ENCODE results near the gene MYO9A. TPM values are rescaled to one million over a fixed set of nuclear protein-coding genes. Genes with fewer than 3 reads are reported as not detected.

Gene MYO9A
- polyA plus RNA-seq, 1 donor = 12.0 TPM

- Histone ChIP-seq H3K27ac (ENCODE audit: low read length) (no peak overlapping the region), H3K36me3 (ENCODE audit: control insufficient read depth, insufficient read depth, low read length) (peaks cover 6% of the 10 kb centered on the region), H3K27me3 (ENCODE audit: control insufficient read depth, insufficient read depth, low read length) (no peaks in the 10 kb centered on the region), H3K4me1 (ENCODE audit: control insufficient read depth, insufficient read depth, low read length) (peaks cover 2% of the 10 kb centered on the region), H3K4me3 (ENCODE audit: low read length) (no peak overlapping the region), H3K9me3 (ENCODE audit: control insufficient read depth, low read depth, low read length) (no peaks in the 10 kb centered on the region)
- DNase-seq = no peak
- no CpG with 5 or more reads among the region's 2 CpGs for WGBS (ENCODE audit: insufficient coverage, low lambda C conversion rate)
Observed at GRCh38 chr15:71971905-71972304, 146.0 kb downstream of the MYO9A start.

- Histone ChIP-seq H3K27ac (ENCODE audit: low read length) (no peak overlapping the region), H3K4me3 (ENCODE audit: low read length) (no peak overlapping the region), H3K27me3 (ENCODE audit: control insufficient read depth, insufficient read depth, low read length) (no peaks in the 10 kb centered on the region), H3K36me3 (ENCODE audit: control insufficient read depth, insufficient read depth, low read length) (peaks cover 2% of the 10 kb centered on the region), H3K4me1 (ENCODE audit: control insufficient read depth, insufficient read depth, low read length) (peaks cover 2% of the 10 kb centered on the region), H3K9me3 (ENCODE audit: control insufficient read depth, low read depth, low read length) (no peaks in the 10 kb centered on the region)
- 100% methylated on average over 1 of the region's 1 CpG for WGBS (ENCODE audit: insufficient coverage, low lambda C conversion rate)
- no peak for DNase-seq
Observed at GRCh38 chr15:71970435-71970834, 147.5 kb downstream of the MYO9A start.

GRCh38 chr15:71962537-71962936, 155.4 kb downstream of the MYO9A start:
- H3K36me3 ChIP-seq (ENCODE audit: control insufficient read depth, insufficient read depth, low read length) = no peaks in the 10 kb centered on the region
- no peaks in the 10 kb centered on the region for H3K9me3 ChIP-seq (ENCODE audit: control insufficient read depth, low read depth, low read length)
- H3K27ac ChIP-seq (ENCODE audit: low read length) = peak overlapping the region; percentile 35
- peak; percentile 22 to 74 for DNase-seq
- no peaks in the 10 kb centered on the region for H3K27me3 ChIP-seq (ENCODE audit: control insufficient read depth, insufficient read depth, low read length)
- H3K4me3 ChIP-seq (ENCODE audit: low read length) = no peak overlapping the region
- peaks cover 11% of the 10 kb centered on the region for H3K4me1 ChIP-seq (ENCODE audit: control insufficient read depth, insufficient read depth, low read length)
- 33% methylated on average over 1 of the region's 1 CpG for WGBS (ENCODE audit: insufficient coverage, low lambda C conversion rate)

GRCh38 chr15:71957026-71957425, 160.9 kb downstream of the MYO9A start:
- peaks cover 2% of the 10 kb centered on the region for H3K4me1 ChIP-seq (ENCODE audit: control insufficient read depth, insufficient read depth, low read length)
- no peaks in the 10 kb centered on the region for H3K9me3 ChIP-seq (ENCODE audit: control insufficient read depth, low read depth, low read length)
- DNase-seq = no peak
- no CpG with 5 or more reads among the region's 2 CpGs for WGBS (ENCODE audit: insufficient coverage, low lambda C conversion rate)
- no peak overlapping the region for H3K27ac ChIP-seq (ENCODE audit: low read length)
- H3K27me3 ChIP-seq (ENCODE audit: control insufficient read depth, insufficient read depth, low read length) = no peaks in the 10 kb centered on the region
- H3K36me3 ChIP-seq (ENCODE audit: control insufficient read depth, insufficient read depth, low read length) = no peaks in the 10 kb centered on the region
- H3K4me3 ChIP-seq (ENCODE audit: low read length) = no peak overlapping the region

GRCh38 chr15:71951134-71951533, 166.8 kb downstream of the MYO9A start:
- H3K4me3 ChIP-seq (ENCODE audit: low read length) = no peak overlapping the region
- DNase-seq = no peak
- H3K4me1 ChIP-seq (ENCODE audit: control insufficient read depth, insufficient read depth, low read length) = no peaks in the 10 kb centered on the region
- H3K27me3 ChIP-seq (ENCODE audit: control insufficient read depth, insufficient read depth, low read length) = no peaks in the 10 kb centered on the region
- no peak overlapping the region for H3K27ac ChIP-seq (ENCODE audit: low read length)
- no peaks in the 10 kb centered on the region for H3K36me3 ChIP-seq (ENCODE audit: control insufficient read depth, insufficient read depth, low read length)
- 100% methylated on average over 2 of the region's 2 CpGs for WGBS (ENCODE audit: insufficient coverage, low lambda C conversion rate)
- H3K9me3 ChIP-seq (ENCODE audit: control insufficient read depth, low read depth, low read length) = no peaks in the 10 kb centered on the region

- H3K9me3 ChIP-seq (ENCODE audit: control insufficient read depth, low read depth, low read length) = no peaks in the 10 kb centered on the region
- H3K36me3 ChIP-seq (ENCODE audit: control insufficient read depth, insufficient read depth, low read length) = no peaks in the 10 kb centered on the region
- no CpG with 5 or more reads among the region's 1 CpG for WGBS (ENCODE audit: insufficient coverage, low lambda C conversion rate)
- no peaks in the 10 kb centered on the region for H3K27me3 ChIP-seq (ENCODE audit: control insufficient read depth, insufficient read depth, low read length)
- DNase-seq = no peak
- no peaks in the 10 kb centered on the region for H3K4me1 ChIP-seq (ENCODE audit: control insufficient read depth, insufficient read depth, low read length)
- no peak overlapping the region for H3K4me3 ChIP-seq (ENCODE audit: low read length)
- H3K27ac ChIP-seq (ENCODE audit: low read length) = no peak overlapping the region
Observed at GRCh38 chr15:71945012-71945411, 172.9 kb downstream of the MYO9A start.

- H3K27me3 ChIP-seq (ENCODE audit: control insufficient read depth, insufficient read depth, low read length) = no peaks in the 10 kb centered on the region
- H3K4me1 ChIP-seq (ENCODE audit: control insufficient read depth, insufficient read depth, low read length) = no peaks in the 10 kb centered on the region
- H3K36me3 ChIP-seq (ENCODE audit: control insufficient read depth, insufficient read depth, low read length) = no peaks in the 10 kb centered on the region
- no peak overlapping the region for H3K4me3 ChIP-seq (ENCODE audit: low read length)
- DNase-seq = no peak
- 100% methylated on average over 3 of the region's 5 CpGs for WGBS (ENCODE audit: insufficient coverage, low lambda C conversion rate)
- no peak overlapping the region for H3K27ac ChIP-seq (ENCODE audit: low read length)
- no peaks in the 10 kb centered on the region for H3K9me3 ChIP-seq (ENCODE audit: control insufficient read depth, low read depth, low read length)
Observed at GRCh38 chr15:71943806-71944205, 174.1 kb downstream of the MYO9A start.

GRCh38 chr15:71939981-71940588, 177.9 kb downstream of the MYO9A start:
- Histone ChIP-seq H3K4me1 (ENCODE audit: control insufficient read depth, insufficient read depth, low read length) (no peaks in the 10 kb centered on the region), H3K27me3 (ENCODE audit: control insufficient read depth, insufficient read depth, low read length) (no peaks in the 10 kb centered on the region), H3K27ac (ENCODE audit: low read length) (no peak overlapping the region), H3K36me3 (ENCODE audit: control insufficient read depth, insufficient read depth, low read length) (peaks cover 2% of the 10 kb centered on the region), H3K9me3 (ENCODE audit: control insufficient read depth, low read depth, low read length) (no peaks in the 10 kb centered on the region), H3K4me3 (ENCODE audit: low read length) (no peak overlapping the region)
- WGBS (ENCODE audit: insufficient coverage, low lambda C conversion rate) = no CpG with 5 or more reads among the region's 6 CpGs
- no peak for DNase-seq

- 97% methylated on average over 3 of the region's 3 CpGs for WGBS (ENCODE audit: insufficient coverage, low lambda C conversion rate)
- Histone ChIP-seq H3K27me3 (ENCODE audit: control insufficient read depth, insufficient read depth, low read length) (no peaks in the 10 kb centered on the region), H3K4me1 (ENCODE audit: control insufficient read depth, insufficient read depth, low read length) (no peaks in the 10 kb centered on the region)
Observed at GRCh38 chr15:71937650-71938311, 180.2 kb downstream of the MYO9A start.

GRCh38 chr15:71934446-71934845, 183.5 kb downstream of the MYO9A start:
- Histone ChIP-seq H3K27ac (ENCODE audit: low read length) (no peak overlapping the region), H3K36me3 (ENCODE audit: control insufficient read depth, insufficient read depth, low read length) (peaks cover 17% of the 10 kb centered on the region), H3K9me3 (ENCODE audit: control insufficient read depth, low read depth, low read length) (peaks cover 7% of the 10 kb centered on the region), H3K4me1 (ENCODE audit: control insufficient read depth, insufficient read depth, low read length) (no peaks in the 10 kb centered on the region), H3K4me3 (ENCODE audit: low read length) (no peak overlapping the region), H3K27me3 (ENCODE audit: control insufficient read depth, insufficient read depth, low read length) (no peaks in the 10 kb centered on the region)
- WGBS (ENCODE audit: insufficient coverage, low lambda C conversion rate) = 94% methylated on average over 2 of the region's 3 CpGs
- DNase-seq = no peak

More at GRCh38 chr15:71937650-71938311, 180.2 kb downstream of the MYO9A start:
- no peak for DNase-seq
- no peak overlapping the region for H3K4me3 ChIP-seq (ENCODE audit: low read length)
- peaks cover 2% of the 10 kb centered on the region for H3K36me3 ChIP-seq (ENCODE audit: control insufficient read depth, insufficient read depth, low read length)
- no peak overlapping the region for H3K27ac ChIP-seq (ENCODE audit: low read length)
- H3K9me3 ChIP-seq (ENCODE audit: control insufficient read depth, low read depth, low read length) = no peaks in the 10 kb centered on the region

GRCh38 chr15:71932689-71933088, 185.3 kb downstream of the MYO9A start:
- DNase-seq = no peak
- H3K36me3 ChIP-seq (ENCODE audit: control insufficient read depth, insufficient read depth, low read length) = peaks cover 17% of the 10 kb centered on the region
- peaks cover 7% of the 10 kb centered on the region for H3K9me3 ChIP-seq (ENCODE audit: control insufficient read depth, low read depth, low read length)
- no peak overlapping the region for H3K4me3 ChIP-seq (ENCODE audit: low read length)
- WGBS (ENCODE audit: insufficient coverage, low lambda C conversion rate) = 100% methylated on average over 1 of the region's 2 CpGs
- H3K27ac ChIP-seq (ENCODE audit: low read length) = no peak overlapping the region
- H3K27me3 ChIP-seq (ENCODE audit: control insufficient read depth, insufficient read depth, low read length) = no peaks in the 10 kb centered on the region
- no peaks in the 10 kb centered on the region for H3K4me1 ChIP-seq (ENCODE audit: control insufficient read depth, insufficient read depth, low read length)
